ENCODE measurements around the gene RAD51B.

Gene RAD51B

GRCh38 chr14:68671909-68672308 is 852.3 kb downstream of the RAD51B start:
- no peak for ATAC-seq (ENCODE audit: low read depth)
- no peak for DNase-seq (ENCODE audit: low spot score)
- Histone ChIP-seq H3K4me1 (ENCODE audit: insufficient read depth, poor library complexity, severe bottlenecking) (peaks cover 27% of the 10 kb centered on the region), H3K27ac (ENCODE audit: poor library complexity, severe bottlenecking) (peak overlapping the region; percentile 100), H3K9me3 (ENCODE audit: severe bottlenecking) (no peaks in the 10 kb centered on the region), H3K4me3 (ENCODE audit: severe bottlenecking) (no peak overlapping the region), H3K36me3 (ENCODE audit: low read depth) (no peaks in the 10 kb centered on the region), H3K27me3 (ENCODE audit: insufficient read depth, poor library complexity, severe bottlenecking) (no peaks in the 10 kb centered on the region)
- TF ChIP-seq CTCF (IDR thresholded peaks at IDR 0.05; ENCODE audit: poor library complexity, severe bottlenecking) = no peak

- Histone ChIP-seq H3K27me3 (ENCODE audit: insufficient read depth, poor library complexity, severe bottlenecking) (no peaks in the 10 kb centered on the region), H3K27ac (ENCODE audit: poor library complexity, severe bottlenecking) (peak overlapping the region; percentile 100), H3K4me1 (ENCODE audit: insufficient read depth, poor library complexity, severe bottlenecking) (peaks cover 36% of the 10 kb centered on the region), H3K4me3 (ENCODE audit: severe bottlenecking) (no peak overlapping the region), H3K36me3 (ENCODE audit: low read depth) (no peaks in the 10 kb centered on the region), H3K9me3 (ENCODE audit: severe bottlenecking) (no peaks in the 10 kb centered on the region)
- DNase-seq (ENCODE audit: low spot score) (no peak), ATAC-seq (ENCODE audit: low read depth) (no peak)
- TF ChIP-seq CTCF (IDR thresholded peaks at IDR 0.05; ENCODE audit: poor library complexity, severe bottlenecking) = no peak
Measured at GRCh38 chr14:68672609-68673285, 853.2 kb downstream of the RAD51B start.

GRCh38 chr14:68673464-68673863 is 853.9 kb downstream of the RAD51B start:
- peaks cover 42% of the 10 kb centered on the region for H3K4me1 ChIP-seq (ENCODE audit: insufficient read depth, poor library complexity, severe bottlenecking)
- H3K27ac ChIP-seq (ENCODE audit: poor library complexity, severe bottlenecking) = peak overlapping the region; percentile 100
- H3K4me3 ChIP-seq (ENCODE audit: severe bottlenecking) = no peak overlapping the region
- no peaks in the 10 kb centered on the region for H3K36me3 ChIP-seq (ENCODE audit: low read depth)
- no peak for DNase-seq (ENCODE audit: low spot score)
- no peak for TF ChIP-seq CTCF (IDR thresholded peaks at IDR 0.05; ENCODE audit: poor library complexity, severe bottlenecking)
- ATAC-seq (ENCODE audit: low read depth) = no peak
- H3K27me3 ChIP-seq (ENCODE audit: insufficient read depth, poor library complexity, severe bottlenecking) = no peaks in the 10 kb centered on the region
- H3K9me3 ChIP-seq (ENCODE audit: severe bottlenecking) = no peaks in the 10 kb centered on the region

- no peak for DNase-seq (ENCODE audit: low spot score)
- no peaks in the 10 kb centered on the region for H3K9me3 ChIP-seq (ENCODE audit: severe bottlenecking)
- no peaks in the 10 kb centered on the region for H3K27me3 ChIP-seq (ENCODE audit: insufficient read depth, poor library complexity, severe bottlenecking)
- TF ChIP-seq CTCF (IDR thresholded peaks at IDR 0.05; ENCODE audit: poor library complexity, severe bottlenecking) = no peak
- no peak for ATAC-seq (ENCODE audit: low read depth)
- H3K27ac ChIP-seq (ENCODE audit: poor library complexity, severe bottlenecking) = peak overlapping the region; percentile 100
- peaks cover 38% of the 10 kb centered on the region for H3K4me1 ChIP-seq (ENCODE audit: insufficient read depth, poor library complexity, severe bottlenecking)
- no peak overlapping the region for H3K4me3 ChIP-seq (ENCODE audit: severe bottlenecking)
- no peaks in the 10 kb centered on the region for H3K36me3 ChIP-seq (ENCODE audit: low read depth)
Measured at GRCh38 chr14:68674538-68675232, 855.1 kb downstream of the RAD51B start.

- Histone ChIP-seq H3K27ac (ENCODE audit: poor library complexity, severe bottlenecking) (peak overlapping the region; percentile 100), H3K4me1 (ENCODE audit: insufficient read depth, poor library complexity, severe bottlenecking) (peaks cover 38% of the 10 kb centered on the region), H3K36me3 (ENCODE audit: low read depth) (no peaks in the 10 kb centered on the region), H3K27me3 (ENCODE audit: insufficient read depth, poor library complexity, severe bottlenecking) (no peaks in the 10 kb centered on the region), H3K4me3 (ENCODE audit: severe bottlenecking) (no peak overlapping the region), H3K9me3 (ENCODE audit: severe bottlenecking) (no peaks in the 10 kb centered on the region)
- DNase-seq (ENCODE audit: low spot score) (no peak), ATAC-seq (ENCODE audit: low read depth) (0 out of 3 replicates have a peak, but pooled peaks have one; percentile 20)
- no peak for TF ChIP-seq CTCF (IDR thresholded peaks at IDR 0.05; ENCODE audit: poor library complexity, severe bottlenecking)
Measured at GRCh38 chr14:68675233-68675577, 855.6 kb downstream of the RAD51B start.

Data from RWPE2 (cell line).